HG03159 (cell line): ENCODE data around the gene ARHGEF3.
"Not testable (repeated sequence)": the region's sequence is repeated elsewhere in the genome, so short reads cannot be mapped to it uniquely, and the experiment has no call there.

Source experiments
- ATAC-seq: cut with Tn5 transposase; IDR thresholded peaks from one replicate; pipeline ENCODE4 v1.9.1; 2021; ENCODE audit warnings: mild to moderate bottlenecking, moderate library complexity; ENCODE audit not compliant: unreplicated experiment

The ARHGEF3 gene

DNA sequence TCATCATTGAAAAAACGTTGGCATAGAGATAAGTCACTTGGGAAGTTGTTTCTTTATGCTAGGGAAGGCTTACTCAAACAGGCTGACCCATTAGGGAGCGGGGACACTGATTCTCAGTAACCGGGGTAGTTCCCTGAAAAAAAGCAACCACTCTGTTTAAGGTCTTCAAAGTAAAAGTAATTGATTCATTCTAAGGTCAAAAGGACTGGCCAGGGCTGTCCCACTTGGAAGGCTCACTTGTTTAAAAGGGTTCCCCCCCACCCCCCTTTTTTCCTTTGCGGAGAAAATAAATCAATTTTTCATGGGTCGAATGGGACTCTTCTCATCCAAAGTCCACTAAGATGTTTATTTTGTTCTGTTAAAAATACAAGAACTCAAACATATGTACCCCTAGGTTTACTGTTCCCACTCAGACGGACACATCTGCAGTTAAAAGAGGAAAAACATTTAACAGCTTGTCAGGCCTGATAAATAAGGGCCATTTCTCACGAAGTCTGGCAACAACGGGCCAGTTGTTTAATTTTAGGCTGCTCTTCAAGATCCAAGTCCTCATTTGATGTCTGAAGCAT is 53.0 kb downstream of the ARHGEF3 start:
- no peak for ATAC-seq

DNA sequence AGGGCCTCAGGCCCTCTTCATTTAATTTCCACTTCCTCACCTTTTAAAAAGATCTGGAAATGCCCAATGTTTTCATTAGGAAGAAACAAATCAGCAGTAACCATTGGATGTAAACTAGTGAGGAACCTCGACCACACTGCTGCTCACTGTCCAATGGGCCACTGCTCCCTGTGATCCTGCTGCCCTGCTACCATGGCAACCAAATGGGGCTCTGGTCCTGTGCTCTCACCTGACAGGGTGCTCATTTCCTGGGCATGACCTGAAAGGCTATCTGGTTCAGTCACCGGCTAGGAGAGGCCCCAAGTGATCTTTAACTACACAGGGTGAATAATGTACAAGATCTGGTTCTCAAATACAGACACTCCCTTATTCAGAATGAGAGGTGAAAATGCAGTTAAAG is 54.6 kb downstream of the ARHGEF3 start:
- no peak for ATAC-seq

- no peak for ATAC-seq
These were observed 57.7 kb downstream of the ARHGEF3 start for GRCh38 chr3:56744016-56744415.

DNA sequence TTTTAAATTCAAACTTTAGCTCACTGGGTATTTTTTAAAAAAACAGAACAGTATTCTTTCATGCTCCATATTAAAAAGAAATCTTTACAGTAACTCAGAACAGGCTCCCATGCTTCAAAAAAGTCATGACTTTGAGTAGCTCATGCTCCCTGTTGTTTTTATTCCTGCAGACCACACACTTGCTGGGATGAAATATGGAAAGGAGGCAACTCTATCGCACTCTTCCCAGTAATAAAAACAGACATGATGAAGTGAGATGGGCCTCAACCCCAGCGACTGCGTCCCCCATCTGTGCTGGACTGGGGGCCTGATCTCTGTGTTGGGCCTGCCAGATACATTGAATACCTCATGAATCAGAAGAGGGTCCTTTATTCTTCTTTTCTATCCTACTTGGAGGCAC is 58.9 kb downstream of the ARHGEF3 start:
- ATAC-seq = no peak

GRCh38 chr3:56739036-56739435 is 62.7 kb downstream of the ARHGEF3 start:
- no peak for ATAC-seq

- ATAC-seq = no peak
These were observed 64.7 kb downstream of the ARHGEF3 start for GRCh38 chr3:56737006-56737405.

DNA sequence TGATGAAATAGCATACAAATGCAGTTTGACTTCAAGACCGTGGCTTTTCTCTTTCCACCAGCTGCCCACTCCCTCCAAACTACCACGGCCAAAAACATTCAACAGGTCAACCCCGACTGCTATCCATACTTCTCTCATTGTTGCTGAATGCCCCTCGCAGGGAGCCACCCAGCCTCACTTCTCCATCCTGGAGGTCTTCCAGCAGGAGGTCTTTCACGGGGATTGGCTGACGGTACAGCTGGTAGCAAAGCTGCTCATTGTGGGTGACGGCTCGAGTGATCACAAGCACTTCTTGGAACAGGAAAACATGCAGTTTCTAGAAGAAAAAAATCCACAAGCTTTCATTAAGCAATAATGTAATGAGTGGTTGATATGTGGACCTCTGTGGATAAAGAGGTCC is 69.6 kb downstream of the ARHGEF3 start:
- ATAC-seq = no peak

DNA sequence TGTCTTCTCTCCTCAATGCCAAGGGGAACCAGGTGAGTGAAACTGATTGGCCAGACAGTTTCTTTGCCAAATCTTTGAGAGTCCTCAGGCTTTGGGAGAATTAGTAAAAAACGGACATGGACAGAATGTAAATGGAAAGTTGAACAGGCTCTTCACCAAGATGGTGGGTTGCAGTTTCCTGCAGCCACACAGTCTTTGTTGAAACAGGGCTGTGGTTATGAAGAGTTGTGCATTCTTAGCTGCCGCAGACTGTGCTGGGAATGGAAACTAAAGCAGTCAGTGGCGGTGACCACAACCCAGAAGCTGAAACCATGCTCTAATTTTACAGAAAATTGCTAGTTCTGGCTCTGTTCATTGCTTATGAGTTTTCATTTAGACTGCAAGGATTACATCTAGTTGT is 76.6 kb downstream of the ARHGEF3 start:
- peak; percentile 98 for ATAC-seq

- no peak for ATAC-seq
These were observed 77.1 kb downstream of the ARHGEF3 start for GRCh38 chr3:56724676-56725075.

- no peak for ATAC-seq
These were observed 80.9 kb downstream of the ARHGEF3 start for GRCh38 chr3:56720849-56721248.

DNA sequence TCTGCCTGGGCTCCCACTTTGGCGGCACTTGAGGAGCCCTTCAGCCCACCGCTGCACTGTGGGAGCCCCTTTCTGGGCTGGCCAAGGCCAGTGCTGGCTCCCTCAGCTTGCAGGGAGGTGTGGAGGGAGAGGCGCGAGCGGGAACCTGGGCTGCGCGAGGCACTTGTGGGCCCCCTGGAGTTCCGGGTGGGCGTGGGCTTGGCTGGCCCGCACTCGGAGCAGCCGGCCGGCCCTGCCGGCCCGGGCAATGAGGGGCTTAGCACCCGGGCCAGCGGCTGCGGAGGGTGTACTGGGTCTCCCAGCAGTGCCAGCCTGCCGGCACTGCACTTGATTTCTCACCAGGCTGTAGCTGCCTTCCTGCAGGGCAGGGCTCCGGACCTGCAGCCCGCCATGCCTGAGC is 82.9 kb downstream of the ARHGEF3 start:
- ATAC-seq = not testable (repeated sequence)

DNA sequence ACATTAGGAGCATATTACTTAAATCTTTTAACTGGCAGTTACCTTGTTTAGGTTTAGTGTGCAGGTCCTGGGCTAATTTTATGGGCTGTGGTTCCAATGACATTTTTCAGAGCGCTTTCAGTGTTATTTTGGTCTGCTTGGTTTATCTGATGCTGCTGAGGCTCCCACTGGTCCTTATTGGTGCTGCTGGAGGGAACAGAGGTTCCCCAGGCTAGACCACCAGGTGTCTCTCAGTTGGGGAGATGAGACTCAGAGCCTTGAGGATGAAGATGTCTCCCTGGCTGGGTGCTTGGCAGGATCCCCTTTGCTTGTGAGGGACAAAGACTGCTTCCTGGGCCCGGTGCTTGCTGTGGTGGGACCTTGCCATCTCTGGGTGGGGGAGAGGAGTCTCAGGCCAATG is 90.4 kb downstream of the ARHGEF3 start:
- no peak for ATAC-seq

GRCh38 chr3:56707412-56707811 is 94.3 kb downstream of the ARHGEF3 start:
- ATAC-seq = not testable (repeated sequence)

GRCh38 chr3:56706629-56707028 is 95.1 kb downstream of the ARHGEF3 start:
- no peak for ATAC-seq

- ATAC-seq = no peak
These were observed 97.0 kb downstream of the ARHGEF3 start for GRCh38 chr3:56704706-56705105.

DNA sequence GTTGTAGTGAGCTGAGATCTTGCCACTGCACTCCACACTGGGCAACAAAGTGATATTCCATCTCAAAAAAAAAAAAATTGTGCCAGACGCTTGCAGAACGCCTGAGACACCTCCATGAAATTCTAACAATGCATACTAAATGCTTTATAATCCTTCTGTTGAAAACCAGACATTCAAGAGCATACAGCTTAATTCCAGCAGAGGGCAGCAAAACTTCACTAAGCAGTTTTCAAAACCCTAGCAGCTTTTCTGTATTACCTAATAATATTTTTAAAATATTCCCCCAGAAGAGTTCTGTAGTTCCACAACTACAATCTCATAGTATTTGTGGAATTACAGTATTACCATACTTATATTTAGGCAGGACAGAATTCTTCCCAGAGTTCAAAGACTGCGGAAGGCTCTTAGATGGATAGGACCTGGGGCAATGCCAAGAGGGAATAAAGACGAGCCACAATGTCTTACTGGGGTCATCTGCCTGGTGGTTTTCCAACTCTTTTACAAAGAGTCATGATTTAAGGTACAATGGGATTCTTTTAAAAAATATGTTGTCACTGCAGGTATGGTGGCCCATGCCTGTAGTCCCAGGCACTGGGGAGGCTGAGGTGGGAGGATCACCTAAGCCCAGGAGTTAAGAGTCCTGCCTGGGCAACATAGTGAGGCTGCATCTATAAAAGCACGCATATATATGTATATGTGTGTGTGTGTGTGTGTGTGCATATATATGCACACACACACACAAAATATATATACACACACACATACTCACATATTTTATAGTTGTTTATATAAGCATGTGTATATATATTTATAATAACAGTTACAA is 99.0 kb downstream of the ARHGEF3 start:
- no peak for ATAC-seq

DNA sequence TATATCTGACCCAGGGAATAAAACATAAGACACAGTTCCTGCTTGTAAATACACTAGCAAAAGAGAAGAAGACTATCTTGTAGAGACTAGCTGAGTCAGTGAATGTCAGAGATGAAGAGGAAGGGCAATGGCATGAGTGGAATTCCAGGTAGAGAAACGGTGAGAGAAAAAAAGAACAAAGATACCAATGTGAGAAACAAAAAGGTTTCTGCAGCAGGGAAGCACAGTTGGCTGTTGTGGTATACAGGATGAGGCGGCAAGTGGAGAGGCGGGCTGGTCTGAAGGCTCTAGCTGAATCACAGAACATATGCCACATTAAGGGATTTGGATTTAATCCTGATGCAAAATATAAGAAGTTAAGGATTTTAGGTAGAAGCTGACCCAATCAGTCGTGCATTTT is 101.6 kb downstream of the ARHGEF3 start:
- ATAC-seq = no peak

DNA sequence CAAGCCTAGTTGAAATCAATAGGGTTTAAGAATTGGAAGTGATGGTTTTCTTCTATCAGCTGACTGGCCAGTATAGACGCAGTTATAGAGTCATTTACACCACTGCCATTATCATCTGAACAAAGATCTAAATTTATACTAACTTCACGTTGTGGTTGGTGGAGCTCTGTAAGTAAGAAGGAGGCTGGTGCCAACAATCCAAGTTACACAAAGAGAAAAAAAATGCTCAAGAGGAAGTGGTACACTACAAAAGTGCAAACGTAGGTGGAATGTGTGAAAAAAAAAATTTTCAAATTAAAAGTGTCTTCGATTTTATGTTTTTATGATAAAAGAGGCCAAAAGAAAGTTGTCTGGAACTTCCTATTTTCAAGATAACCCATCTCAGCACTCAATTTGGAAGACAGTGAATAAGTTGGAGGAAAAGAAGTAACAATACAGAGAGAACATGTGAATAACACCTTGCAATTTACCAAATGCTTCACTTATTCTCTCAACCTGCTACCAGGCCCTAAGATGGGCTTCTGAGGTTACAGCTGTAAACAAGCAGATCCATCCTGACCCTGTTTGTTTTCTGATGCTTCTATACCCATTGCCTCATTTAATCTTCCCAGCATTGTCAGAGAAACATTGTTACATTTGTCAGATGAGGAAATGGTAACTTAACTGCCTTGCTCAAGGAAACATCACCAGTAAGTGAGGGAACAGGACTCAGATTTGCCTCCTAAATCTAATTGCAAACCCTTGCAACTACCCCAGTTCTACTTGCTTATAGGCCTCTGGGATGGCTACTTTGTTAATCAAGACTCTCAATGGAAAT is 106.7 kb downstream of the ARHGEF3 start:
- no peak for ATAC-seq

GRCh38 chr3:56693750-56694149 is 108.0 kb downstream of the ARHGEF3 start:
- no peak for ATAC-seq

DNA sequence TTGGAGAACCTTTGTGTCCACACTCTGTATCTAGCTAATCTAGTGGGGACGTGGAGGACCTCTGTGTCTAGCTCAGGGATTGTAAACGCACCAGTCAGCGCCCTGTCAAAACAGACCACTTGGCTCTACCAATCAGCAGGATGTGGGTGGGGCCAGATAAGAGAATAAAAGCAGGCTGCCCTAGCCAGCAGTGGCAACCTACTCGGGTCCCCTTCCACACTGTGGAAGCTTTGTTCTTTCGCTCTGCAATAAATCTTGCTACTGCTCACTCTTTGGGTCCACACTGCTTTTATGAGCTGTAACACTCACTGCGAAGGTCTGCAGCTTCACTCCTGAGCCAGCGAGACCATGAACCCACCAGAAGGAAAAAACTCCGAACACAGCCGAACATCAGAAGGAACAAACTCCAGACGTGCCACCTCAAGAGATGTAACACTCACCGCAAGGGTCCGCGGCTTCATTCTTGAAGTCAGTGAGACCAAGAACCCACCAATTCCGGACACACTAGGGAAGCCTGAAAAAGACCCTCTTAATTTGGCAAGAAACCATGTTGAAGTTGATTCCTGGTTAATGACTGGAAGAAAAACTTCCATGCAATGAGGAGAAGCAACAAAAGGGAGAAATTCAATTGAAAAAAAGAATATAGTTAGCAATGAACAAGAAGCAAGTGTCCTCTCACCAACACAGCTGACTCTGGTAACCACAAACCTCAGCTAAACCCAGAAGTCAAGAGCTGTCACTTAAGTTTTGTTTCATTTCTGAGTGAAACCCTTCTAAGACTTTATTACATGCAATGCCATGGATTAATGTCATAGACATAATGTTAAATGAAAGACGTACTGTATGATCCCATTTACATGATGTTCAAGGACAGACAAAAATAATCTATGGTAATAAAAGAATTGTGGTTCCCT is 109.0 kb downstream of the ARHGEF3 start:
- peak; percentile 67 for ATAC-seq

- ATAC-seq = not testable (repeated sequence)
These were observed 109.8 kb downstream of the ARHGEF3 start for GRCh38 chr3:56692001-56692365.
